NCI-H187 treated with DMSO at 0.1 percent for 48 hours (cell line): ENCODE measurements around the gene DCLRE1C.
"Not testable (repeated sequence)": the region's sequence is repeated elsewhere in the genome, so short reads cannot be mapped to it uniquely, and the experiment has no call there.

Experiments used
- DNase-seq: peaks from one replicate; lab custom pipeline; 2025; lab: John Stamatoyannopoulos, UW

The DCLRE1C gene

DNA sequence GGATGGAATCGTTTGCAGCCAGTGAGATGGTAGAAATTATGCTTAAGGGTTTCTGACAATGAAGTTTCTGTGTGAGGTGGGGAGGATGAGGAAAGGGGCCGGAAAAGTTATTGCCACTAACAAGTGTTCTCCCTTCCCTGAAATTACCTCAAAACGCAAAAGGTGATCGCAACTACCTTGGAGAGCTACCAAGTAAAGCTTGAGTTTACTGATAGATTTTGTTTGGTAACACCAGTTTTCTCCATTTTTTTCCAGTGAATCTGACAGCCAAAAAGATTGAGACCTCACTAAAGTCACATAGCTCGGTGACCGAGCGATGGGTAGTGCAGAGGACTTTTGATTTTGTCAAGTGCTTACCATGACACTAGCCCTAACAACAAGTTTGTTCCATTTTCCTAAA is 73.7 kb downstream of the DCLRE1C start:
- DNase-seq = no peak

DNA sequence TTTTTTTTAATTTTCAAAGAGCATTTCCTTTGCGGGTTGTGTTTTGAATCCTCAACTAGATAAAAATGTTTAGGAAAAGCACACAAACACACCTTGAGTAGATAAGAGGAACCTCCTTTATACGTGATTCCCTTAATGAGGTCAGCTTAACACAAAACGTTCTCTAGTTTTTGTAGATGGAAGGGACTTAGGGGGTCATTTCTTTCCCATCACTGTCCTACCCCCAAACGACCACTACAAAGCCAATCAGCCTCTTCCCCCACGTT is 74.0 kb downstream of the DCLRE1C start:
- no peak for DNase-seq

DNA sequence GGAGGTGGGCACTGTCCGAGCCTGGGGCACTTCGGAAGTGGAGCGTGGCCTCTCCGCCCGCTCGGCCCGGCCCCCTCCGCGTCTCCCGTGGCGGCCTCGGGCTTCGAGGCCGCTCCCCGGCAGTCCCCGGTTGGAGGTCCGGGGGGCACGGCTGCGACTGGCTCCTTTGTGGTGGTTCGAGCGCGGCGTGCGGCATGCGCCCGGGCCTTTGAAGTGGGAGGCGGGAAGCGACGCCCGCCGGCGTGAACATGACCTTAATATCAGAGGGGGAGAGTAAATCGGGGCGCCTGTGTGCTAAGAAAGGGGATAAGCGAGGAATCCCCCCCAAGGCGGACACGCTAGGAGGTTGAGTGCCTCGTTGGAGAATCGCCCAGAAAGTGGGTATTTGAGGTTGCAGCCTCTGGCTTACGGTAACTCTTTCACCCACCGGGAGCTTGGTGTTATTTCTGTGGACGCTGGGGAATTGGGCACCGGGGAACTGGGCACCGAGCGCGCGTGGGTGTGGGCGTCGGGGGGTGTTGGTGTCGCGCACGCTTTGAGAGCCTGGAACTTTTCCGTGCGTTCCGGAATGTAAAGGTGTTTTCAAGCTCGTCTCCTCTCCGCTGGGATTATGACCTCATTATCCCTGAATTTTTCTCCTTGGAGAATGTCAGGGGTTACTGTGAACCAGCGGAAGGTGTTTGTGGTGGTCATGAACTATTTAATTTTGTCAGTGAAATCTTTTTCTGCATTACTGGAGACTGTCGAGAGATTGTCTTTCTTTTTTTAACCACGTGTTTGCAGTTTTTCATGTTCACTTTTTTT is 74.6 kb downstream of the DCLRE1C start:
- DNase-seq = no peak

DNA sequence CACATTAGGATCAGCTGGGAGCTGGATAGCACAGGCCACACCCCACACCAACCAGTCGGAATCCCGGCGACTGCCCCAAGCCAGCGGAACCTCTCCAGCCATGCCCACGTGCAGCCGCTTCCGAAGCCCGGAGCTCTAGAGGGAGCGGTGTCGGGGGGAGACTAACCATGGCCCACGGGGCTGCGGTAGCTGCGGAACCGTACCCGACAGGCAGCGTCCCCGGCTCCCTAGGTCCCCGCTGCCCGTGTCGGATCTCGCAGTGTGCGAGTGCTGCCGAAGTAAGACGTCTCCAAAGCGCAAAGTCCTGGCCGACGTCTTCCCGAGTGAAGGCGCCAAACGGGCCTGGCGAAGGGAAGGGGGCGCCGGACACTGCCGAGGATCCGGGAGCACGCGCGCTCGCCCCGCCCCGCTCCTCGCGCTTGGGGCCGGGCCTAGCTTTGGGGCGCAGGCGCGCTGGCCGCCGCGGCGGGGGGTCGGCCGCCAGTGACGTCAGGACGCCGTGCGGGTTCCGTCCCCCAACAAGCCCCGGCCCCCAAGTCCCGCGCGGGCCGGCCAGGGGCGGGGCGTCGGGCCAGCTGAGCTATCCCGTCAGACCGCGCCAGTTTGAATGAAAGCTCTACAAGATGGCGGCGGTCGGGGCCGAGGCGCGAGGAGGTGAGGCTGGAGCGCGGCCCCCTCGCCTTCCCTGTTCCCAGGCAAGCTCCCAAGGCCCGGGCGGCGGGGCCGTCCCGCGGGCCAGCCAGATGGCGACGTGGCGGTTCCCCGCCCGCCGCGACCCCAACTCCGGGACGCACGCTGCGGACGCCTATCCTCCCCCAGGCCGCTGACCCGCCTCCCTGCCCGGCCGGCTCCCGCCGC is 75.4 kb downstream of the DCLRE1C start, which contains the start of gene SUV39H2:
SUV39H2 (plus strand) TSS at position 601 of the 858 bp plus-strand sequence; CDS start at position 624, 23 bp downstream.
- DNase-seq = peak; percentile 13

DNA sequence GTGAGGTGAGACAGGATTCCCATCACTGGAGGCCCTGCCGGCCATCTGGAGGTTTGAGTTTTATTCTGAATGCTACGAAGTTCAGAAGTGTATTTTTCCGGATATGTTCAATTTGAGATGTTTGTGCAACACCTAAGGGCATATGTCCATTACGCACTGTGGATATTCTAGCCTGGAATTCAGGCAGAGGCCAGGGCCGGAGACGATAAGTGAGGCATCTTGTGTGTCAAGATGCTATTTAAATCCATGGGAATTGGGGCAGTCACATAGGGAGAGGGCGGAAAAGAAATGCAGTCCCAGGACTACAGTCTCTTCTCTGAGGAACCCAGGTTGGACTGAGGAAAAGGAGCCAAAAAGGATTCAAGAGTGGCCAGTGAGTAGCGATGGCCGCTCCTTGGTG is 77.1 kb downstream of the DCLRE1C start:
- DNase-seq = no peak

DNA sequence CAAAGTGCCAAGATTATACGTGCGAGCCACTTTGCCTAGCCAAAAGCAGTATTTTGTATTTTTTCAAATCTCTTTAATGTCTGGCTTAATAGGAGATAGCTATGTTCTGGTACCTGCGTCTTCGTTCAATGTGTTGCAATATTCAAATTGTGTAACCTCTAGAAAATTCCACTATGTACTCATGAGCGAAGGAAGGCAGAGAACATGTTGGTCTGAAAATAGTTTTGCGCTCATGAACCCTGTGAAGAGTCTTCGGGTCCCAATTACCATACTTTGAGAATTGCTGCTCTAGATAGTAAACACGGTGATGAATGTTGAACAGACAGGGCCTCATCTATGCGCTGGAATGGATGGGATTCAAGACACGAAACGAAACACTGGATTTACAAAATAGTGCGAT is 78.0 kb downstream of the DCLRE1C start:
- DNase-seq = no peak

DNA sequence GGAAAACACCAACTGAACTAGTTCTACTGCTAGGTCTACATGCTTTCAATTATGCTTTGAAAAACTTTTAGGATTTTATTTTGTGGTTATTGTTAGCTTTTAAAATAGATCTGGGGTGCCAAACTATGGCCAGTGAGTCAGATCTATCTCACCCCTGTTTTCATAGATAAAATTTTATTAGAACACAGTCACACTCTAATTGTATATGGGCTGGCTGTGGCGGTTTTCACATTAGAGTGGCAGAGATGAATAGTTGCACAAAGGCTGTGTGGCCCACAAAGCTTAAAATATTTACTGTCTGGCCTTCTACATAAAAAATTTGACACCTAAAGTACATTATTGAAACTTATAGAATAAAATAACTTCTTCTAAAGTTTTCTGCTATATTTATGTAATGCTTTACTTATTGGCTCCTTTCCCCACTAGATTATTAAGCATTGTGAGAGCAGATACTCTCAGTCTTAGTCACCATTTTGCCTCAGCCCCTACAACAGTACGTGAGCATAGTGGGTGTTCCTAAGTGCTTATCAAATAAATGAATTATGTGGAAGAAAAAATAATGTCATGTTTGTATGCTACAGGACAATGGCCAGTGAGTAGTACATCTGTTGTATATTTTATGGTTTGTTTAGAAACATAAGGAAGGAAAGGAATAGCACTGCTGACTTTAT is 80.7 kb downstream of the DCLRE1C start:
- DNase-seq = no peak

DNA sequence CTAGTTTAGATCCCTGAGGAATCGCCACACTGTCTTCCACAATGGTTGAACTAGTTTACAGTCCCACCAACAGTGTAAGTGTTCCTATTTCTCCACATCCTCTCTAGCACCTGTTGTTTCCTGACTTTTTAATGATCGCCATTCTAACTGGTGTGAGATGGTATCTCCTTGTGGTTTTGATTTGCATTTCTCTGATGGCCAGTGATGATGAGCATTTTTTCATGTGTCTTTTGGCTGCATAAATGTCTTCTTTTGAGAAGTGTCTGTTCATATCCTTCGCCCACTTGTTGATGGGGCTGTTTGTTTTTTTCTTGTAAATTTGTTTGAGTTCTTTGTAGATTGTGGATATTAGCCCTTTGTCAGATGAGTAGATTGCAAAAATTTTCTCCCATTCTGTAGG is 89.0 kb downstream of the DCLRE1C start:
- DNase-seq = not testable (repeated sequence)

DNA sequence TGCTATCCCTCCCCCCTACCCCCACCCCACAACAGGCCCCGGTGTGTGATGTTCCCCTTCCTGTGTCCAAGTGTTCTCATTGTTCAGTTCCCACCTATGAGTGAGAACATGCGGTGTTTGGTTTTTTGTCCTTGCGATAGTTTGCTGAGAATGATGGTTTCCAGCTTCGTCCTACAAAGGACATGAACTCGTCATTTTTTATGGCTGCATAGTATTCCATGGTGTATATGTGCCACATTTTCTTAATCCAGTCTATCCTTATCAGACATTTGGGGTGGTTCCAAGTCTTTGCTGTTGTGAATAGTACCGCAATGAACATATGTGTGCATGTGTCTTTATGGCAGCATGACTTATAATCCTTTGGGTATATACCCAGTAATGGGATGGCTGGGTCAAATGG is 89.4 kb downstream of the DCLRE1C start:
- not testable (repeated sequence) for DNase-seq

DNA sequence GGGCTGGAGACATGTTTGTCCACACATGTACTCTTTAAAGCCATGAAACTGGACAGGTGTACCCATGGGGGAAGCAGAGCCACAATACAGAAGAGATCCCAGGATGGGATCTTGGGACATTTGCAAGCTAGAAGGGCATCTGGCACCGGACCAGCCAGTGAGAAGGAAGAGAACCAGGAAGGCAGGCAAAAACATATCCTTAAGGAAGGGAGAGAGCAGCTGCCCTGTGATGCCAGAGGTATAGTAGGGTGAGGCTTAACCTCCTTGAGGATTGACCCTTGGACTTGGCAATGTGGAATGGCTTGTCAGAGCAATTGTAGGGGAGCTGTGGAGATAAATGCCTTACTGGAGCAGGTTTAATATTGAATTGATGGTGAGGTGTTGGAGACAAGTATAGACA is 93.1 kb downstream of the DCLRE1C start:
- DNase-seq = no peak

DNA sequence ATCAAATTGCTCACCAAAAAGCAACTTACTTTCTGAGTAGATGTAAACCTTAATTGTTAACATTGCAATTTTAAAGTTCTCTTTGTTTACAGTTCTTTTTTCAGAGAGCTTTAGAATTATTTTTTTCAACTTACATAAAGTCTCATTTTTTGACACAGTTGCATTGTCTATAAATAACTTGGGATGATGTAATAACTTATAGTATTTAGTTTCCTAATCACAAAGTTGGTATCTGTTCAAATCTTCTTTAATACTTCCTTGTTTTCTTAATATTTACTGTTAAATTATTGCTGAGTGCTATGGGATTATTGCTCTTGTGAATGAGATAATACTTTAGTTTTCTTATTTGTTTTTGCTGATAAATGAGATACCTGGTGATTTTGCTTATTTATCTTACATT is 94.1 kb downstream of the DCLRE1C start:
- DNase-seq = no peak

DNA sequence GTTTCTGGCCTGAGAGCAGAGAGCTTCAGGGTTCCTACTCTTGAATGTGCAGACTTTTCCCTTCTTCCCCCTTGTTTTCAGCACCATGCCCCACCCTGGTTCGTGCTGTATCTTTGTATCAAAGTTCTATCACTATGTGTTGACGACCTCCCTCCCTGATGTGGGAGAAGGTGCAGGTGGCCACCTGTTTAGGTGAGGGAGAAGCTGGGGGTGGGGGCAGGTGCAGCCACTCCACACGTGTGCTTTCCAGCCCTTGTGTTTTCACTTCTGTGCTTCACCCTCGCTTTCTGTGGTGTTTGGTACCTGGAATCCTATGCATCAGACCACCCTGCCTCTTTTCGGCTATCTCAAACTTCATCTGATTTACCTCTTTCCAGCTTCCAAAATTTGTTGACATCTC is 94.9 kb downstream of the DCLRE1C start:
- no peak for DNase-seq

DNA sequence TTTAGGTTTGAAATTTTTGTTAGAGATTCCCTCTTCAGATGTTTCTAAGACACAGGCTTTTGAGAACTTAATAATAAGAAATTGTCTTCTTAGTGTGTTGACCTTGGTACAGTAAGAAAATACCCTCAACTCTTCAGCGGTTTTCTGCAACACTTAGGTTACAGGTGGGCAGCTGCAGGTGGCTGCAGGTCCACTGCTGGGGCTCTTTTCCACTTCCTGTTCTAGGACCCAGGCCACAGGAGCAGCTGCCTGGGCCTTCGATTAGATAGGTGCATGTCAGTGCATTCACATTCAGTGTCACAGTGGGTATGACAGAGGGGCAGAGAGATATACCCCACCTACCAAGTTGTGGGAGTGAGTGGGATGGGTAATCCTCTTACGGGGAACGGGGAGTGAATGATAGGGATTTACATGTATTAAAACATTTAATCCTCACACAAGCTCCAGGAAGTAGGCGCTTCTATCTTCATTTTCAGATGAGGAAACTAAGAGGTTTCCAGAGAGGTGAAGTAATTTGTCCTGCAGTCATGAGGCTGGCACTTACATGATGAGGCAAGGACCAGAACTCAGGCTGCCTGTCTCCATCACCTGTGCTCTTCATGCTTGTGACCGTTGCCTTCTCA is 95.4 kb downstream of the DCLRE1C start:
- DNase-seq = no peak

DNA sequence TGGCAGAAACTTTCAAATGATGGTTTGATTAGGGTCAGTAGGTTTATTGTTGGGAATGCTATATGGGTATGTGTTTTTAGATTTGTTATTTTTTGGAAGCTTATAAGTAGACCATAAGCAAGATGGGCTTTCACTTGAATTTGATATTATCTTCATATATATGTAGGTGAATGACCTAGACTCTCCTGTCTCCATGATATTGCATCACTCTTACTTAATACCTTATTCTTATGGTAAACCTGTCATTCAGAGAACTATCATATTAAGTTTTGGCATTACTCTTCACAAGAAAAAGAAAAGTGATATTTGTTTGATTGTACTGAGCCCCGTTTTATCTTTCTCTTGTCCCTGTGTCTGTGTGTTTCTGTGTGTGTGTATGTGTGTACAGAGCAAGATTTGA is 98.4 kb downstream of the DCLRE1C start:
- DNase-seq = no peak

DNA sequence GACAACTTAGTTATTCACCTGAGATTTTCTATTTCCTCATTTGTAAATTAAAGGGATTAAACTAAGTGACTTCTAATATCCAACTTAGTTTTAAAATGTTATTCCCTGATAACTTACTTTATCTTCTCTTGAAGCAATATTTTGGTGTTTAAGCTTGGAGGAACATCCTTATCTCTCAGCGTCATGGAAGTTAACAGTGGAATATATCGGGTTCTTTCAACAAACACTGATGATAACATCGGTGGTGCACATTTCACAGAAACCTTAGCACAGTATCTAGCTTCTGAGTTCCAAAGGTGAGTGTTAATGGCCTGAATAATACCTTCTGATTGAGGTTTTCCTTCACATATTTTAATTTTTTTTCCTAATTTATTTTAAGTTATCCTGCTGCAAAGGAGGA is 101.7 kb downstream of the DCLRE1C start:
- DNase-seq = no peak
